Naive thymus-derived CD8-positive, alpha-beta T cell (primary cell): ENCODE results near the gene PRRT2. TPM values are rescaled to one million over a fixed set of nuclear protein-coding genes. Genes with fewer than 3 reads are reported as not detected.
A peak's percentile ranks its signal among the peaks of the same experiment; 100 is the strongest.

ENCODE experiments used
- ATAC-seq, 2 donors: fragments of 150-1000 bp; cut with Tn5 transposase in 1 of 2; sonication (Bioruptor Pico), chemical (Tn5 transposase) in 1 of 2; 1 replicate in 1 of 2; 2 replicates in 1 of 2; pipeline ENCODE4 v1.10.0; 2021; ENCODE audit warnings: mild to moderate bottlenecking in 2 of 2, moderate library complexity in 2 of 2
- POLR2A ChIA-PET: fragments of 350-600 bp; sonication (Branson Sonifier 250); formaldehyde crosslinking; loops from one replicate; lab custom pipeline; 2021; ENCODE audit warnings: antibody characterized with exemption; lab: Charles Lee
- DNase-seq, 10 donors: peaks; one replicate each; pipeline versions ENCODE4 v3.0.0 to v3.0.0-alpha.2; 2020 to 2022
- H3K27ac Mint-ChIP-seq, 10 donors: one replicate each; pipeline ENCODE4 v1.8.0; 2020 to 2022; ENCODE audit warnings: mild to moderate bottlenecking in 10 of 10, mixed read lengths in 10 of 10, moderate library complexity in 4 of 10, inconsistent platforms in 1 of 10
- H3K27me3 Mint-ChIP-seq, 5 donors: one replicate each; pipeline ENCODE4 v1.8.0; 2021 to 2022; ENCODE audit warnings: mixed read lengths in 5 of 5
- H3K36me3 Mint-ChIP-seq, 3 donors: one replicate each; pipeline ENCODE4 v1.8.0; 2020 to 2022; ENCODE audit warnings: mixed read lengths in 3 of 3, mild to moderate bottlenecking in 2 of 3, inconsistent platforms in 1 of 3
- H3K4me1 Mint-ChIP-seq, 4 donors: one replicate each; pipeline ENCODE4 v1.8.0; 2021 to 2022; ENCODE audit warnings: mixed read lengths in 4 of 4
- H3K4me3 Mint-ChIP-seq, 10 donors: one replicate each; pipeline ENCODE4 v1.8.0; 2020 to 2022; ENCODE audit warnings: mild to moderate bottlenecking in 10 of 10, mixed read lengths in 10 of 10, moderate library complexity in 6 of 10, inconsistent platforms in 1 of 10
- H3K9me3 Mint-ChIP-seq, 9 donors: one replicate each; pipeline ENCODE4 v1.8.0; 2020 to 2022; ENCODE audit warnings: mixed read lengths in 9 of 9, mild to moderate bottlenecking in 3 of 9, inconsistent platforms in 1 of 9, moderate library complexity in 1 of 9
- polyA plus RNA-seq, 3 donors: library from polyadenylated mRNA; unstranded; fragments of 300-500 nt; fragmentation: Illumina TruSeq; gene quantifications; one replicate each; pipeline ENCODE4 v1.2.3, GENCODE V29; 2021
- total RNA-seq, 8 experiments: library from RNA in 2 of 8; stranded (reverse) in 2 of 8; gene quantifications; one replicate each; pipeline ENCODE4 v1.2.3 and lab custom pipeline; 2021 to 2026

PRRT2 gene
- total and polyA plus RNA-seq, 5 experiments from 2014 or later: 0.14 to 1.6 (median 0.87) TPM; not detected in 1

GRCh38 chr16:29857133-29857760, 45.3 kb downstream of the PRRT2 start:
- Mint-ChIP-seq H3K4me1 (peaks cover 4 to 28% (median 18%) of the 10 kb centered on the region in 4 donors), H3K27ac (peak overlapping the region in 2 of 10 donors; percentile 25 to 56), H3K9me3 (no peaks in the 10 kb centered on the region), H3K4me3 (no peak overlapping the region), H3K27me3 (no peaks in the 10 kb centered on the region), H3K36me3 (peaks cover 0 to 33% (median 8%) of the 10 kb centered on the region in 3 donors)
- POLR2A ChIA-PET: interaction anchor here (0.9 kb wide), 2 partner anchors 33 to 49 kb away, joined by 3 read pairs; no protein-coding TSS in a partner anchor
- ATAC-seq (no peak), DNase-seq (no peak)

DNA sequence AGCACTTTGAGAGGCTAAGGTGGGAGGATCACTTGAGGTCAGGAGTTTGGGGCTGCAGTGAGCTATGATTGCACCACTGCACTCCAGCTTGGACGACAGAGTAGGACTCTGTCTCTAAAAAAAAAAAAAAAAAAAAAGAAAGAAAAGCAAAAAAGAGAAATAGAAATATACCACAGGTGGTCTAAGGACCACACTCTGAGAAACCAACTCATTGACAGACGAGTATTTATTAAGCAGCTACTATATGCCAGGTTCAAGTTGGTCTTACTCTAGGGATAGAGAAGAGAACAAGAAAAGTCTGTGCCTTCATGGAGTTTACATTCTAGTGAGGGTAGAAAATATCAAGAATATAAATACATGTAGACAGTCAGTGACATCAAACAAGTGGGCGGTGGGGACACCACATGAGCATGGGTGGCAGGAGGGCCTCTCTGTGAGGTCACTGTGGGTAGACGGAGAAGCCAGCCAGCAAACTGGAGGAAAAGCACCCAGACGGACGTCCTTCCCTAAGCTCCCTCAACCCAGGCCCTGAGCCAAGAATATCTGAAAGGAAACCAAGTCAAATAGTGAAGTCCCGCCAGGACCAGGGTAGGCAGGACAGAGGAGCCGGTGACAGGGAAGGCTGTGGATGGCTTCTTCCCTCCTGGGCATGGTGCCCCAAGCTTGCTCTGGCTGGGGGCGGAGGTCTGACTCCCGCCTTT, 46.3 kb downstream of the PRRT2 start:
- Mint-ChIP-seq H3K36me3 (peaks cover 0 to 33% (median 8%) of the 10 kb centered on the region in 3 donors), H3K9me3 (no peaks in the 10 kb centered on the region), H3K27me3 (no peaks in the 10 kb centered on the region), H3K27ac (peak overlapping the region in 3 of 10 donors; percentile 25 to 72 (median 34)), H3K4me1 (peaks cover 4 to 33% (median 26%) of the 10 kb centered on the region in 4 donors), H3K4me3 (peak overlapping the region in 2 of 10 donors; percentile 26 to 37)
- ATAC-seq: no peak
- POLR2A ChIA-PET: interaction anchor here (0.6 kb wide), 1 partner anchor 47 kb away, joined by 3 read pairs; no protein-coding TSS in a partner anchor
- DNase-seq: no peak

DNA sequence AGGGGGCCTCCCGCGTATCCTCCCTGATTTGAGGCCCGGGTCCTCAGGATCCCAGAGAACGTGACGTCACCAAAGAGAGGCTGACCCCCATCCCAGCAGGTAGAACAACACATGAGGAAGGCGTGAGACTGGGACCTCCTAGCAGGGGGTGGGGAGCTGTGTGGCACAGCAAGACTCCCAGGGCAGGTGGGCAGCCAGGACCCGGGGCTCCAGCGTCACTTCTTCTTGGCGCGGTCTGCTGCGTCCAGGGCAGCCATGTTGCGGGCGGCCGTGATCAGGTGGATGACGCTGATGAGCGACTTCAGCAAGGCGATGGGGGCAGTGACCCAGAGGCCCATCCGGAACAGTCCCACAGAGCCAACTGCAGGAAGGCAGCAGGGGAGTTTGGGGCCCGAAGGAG, 47.0 kb downstream of the PRRT2 start:
- POLR2A ChIA-PET: interaction anchor here (0.6 to 1.5 kb wide), 2 partner anchors 48 to 51 kb away, joined by 3 read pairs; no protein-coding TSS in a partner anchor
- Mint-ChIP-seq H3K36me3 (peaks cover 0 to 33% (median 8%) of the 10 kb centered on the region in 3 donors), H3K4me3 (peak overlapping the region in 1 of 10 donors; percentile 41)

GRCh38 chr16:29860218-29860617, 48.2 kb downstream of the PRRT2 start:
- peaks cover 7 to 38% (median 31%) of the 10 kb centered on the region in 4 donors for H3K4me1 Mint-ChIP-seq
- ATAC-seq (no peak), DNase-seq (no peak)
- H3K36me3 Mint-ChIP-seq: peaks cover 0 to 33% (median 8%) of the 10 kb centered on the region in 3 donors
- H3K27ac Mint-ChIP-seq: no peak overlapping the region
- no peaks in the 10 kb centered on the region for H3K9me3 Mint-ChIP-seq
- POLR2A ChIA-PET: interaction anchor here (0.6 to 1.5 kb wide), 3 partner anchors 37 to 65 kb away, joined by 3 to 5 read pairs (median 3); no protein-coding TSS in a partner anchor
- no peaks in the 10 kb centered on the region for H3K27me3 Mint-ChIP-seq
- H3K4me3 Mint-ChIP-seq: peak overlapping the region in 4 of 10 donors; percentile 26 to 93 (median 52)

More for the DNA sequence above, 47.0 kb downstream of the PRRT2 start:
- DNase-seq (no peak), ATAC-seq (no peak)
- H3K27ac Mint-ChIP-seq: peak overlapping the region in 2 of 10 donors; percentile 34 to 51
- H3K9me3 Mint-ChIP-seq: no peaks in the 10 kb centered on the region
- no peaks in the 10 kb centered on the region for H3K27me3 Mint-ChIP-seq
- peaks cover 7 to 36% (median 31%) of the 10 kb centered on the region in 4 donors for H3K4me1 Mint-ChIP-seq

DNA sequence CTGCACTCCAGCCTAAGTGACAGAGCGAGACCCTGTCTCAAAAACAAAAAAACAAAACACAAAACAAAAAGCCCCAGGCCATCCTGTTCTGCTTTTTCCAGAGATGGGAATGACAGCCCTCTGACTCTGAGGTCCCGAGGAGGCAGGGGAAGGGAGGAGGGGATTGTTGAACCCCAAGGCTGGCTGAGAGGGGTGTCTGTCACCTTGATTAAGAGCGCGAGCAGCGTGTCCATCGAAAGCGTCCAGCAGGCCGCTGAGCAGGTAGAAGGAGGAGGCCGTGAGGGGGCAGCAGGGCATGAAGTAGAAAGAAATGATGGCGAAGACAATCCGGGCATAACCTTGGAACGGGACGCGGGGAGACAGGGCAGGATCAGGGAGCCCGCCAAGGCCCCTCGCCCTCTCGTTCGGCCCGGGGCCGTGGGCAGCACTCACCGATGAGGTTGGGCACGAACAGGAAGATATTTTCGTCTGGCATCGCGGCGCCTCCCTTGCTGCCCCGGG, 50.4 kb downstream of the PRRT2 start:
- Mint-ChIP-seq H3K4me1 (peaks cover 7 to 38% (median 31%) of the 10 kb centered on the region in 4 donors), H3K27me3 (no peaks in the 10 kb centered on the region), H3K4me3 (peak overlapping the region; percentile 92 to 97 (median 95)), H3K27ac (peak overlapping the region; percentile 90 to 100 (median 96)), H3K9me3 (no peaks in the 10 kb centered on the region), H3K36me3 (peaks cover 0 to 30% (median 8%) of the 10 kb centered on the region in 3 donors)
- ATAC-seq: no peak
- DNase-seq: no peak
- POLR2A ChIA-PET: interaction anchor here (0.5 to 2.8 kb wide), 14 partner anchors 10 to 548 kb away, joined by 3 to 13 read pairs (median 4); partner anchors contain the start of genes HIRIP3, KCTD13, MVP and TAOK2

DNA sequence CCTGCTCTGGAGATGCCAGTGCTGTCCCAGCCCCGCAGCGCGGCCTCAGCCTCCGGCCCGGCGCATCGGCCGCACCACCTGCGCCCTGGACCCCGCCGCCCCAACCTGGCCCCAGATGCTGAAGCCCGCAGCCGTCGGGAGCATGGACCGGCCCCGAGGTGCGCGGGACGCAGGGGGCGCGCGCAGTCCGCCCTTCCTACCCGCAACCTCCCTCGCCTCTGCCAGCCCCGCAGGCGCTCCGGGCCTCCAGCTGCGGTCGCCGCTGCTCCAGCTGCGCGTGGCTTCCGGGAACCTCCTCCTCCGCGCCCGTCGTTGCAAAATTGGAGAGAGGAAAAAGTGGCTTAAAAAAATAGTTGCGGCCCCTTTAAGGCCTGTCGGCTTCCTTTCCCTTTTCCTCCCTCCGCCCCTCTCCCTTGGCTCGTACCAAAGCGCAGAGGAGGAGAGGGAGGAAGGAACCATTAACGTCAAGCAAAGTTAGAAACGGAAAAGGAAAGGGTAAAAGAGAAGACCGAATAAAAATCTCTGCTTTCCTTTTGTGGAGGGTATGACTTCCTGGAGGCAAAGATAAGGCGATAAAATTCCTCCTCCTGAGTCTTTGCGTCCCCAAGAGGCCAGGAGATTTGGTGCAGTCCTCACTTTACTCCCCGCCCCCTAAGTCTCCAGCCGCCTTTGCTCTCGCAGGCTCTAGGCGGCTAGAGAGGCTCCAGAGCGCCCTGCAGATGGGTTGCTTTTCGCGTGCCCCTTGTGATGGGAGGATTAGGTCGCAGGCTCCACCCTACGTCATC, 51.1 kb downstream of the PRRT2 start, which contains the start of gene CDIPT:
Gene CDIPT, minus strand, starts transcription at position 343 of the 785 bp plus-strand sequence. CDS start 369 bp downstream, outside the sequence.
- peak within 1 kb of the TSS; percentile 97 to 100 (median 99) for H3K27ac Mint-ChIP-seq
- H3K4me1 Mint-ChIP-seq: peaks cover 7 to 38% (median 31%) of the 10 kb centered on the region in 4 donors
- no peaks in the 10 kb centered on the region for H3K27me3 Mint-ChIP-seq
- H3K4me3 Mint-ChIP-seq: peak within 1 kb of the TSS; percentile 92 to 97 (median 95)
- H3K36me3 Mint-ChIP-seq: peaks cover 0 to 28% (median 8%) of the 10 kb centered on the region in 3 donors
- no peaks in the 10 kb centered on the region for H3K9me3 Mint-ChIP-seq
- peak; percentile 79 to 97 (median 93) for DNase-seq
- peak; percentile 96 to 99 for ATAC-seq
- POLR2A ChIA-PET: interaction anchor here (0.5 to 2.8 kb wide), 19 partner anchors 9 to 547 kb away, joined by 3 to 13 read pairs (median 5); partner anchors contain the start of genes HIRIP3, KCTD13, KIF22 and MVP

GRCh38 chr16:29863669-29863984, 51.6 kb downstream of the PRRT2 start:
- Mint-ChIP-seq H3K36me3 (peaks cover 0 to 23% (median 6%) of the 10 kb centered on the region in 3 donors), H3K4me3 (peak overlapping the region; percentile 84 to 97 (median 95)), H3K9me3 (no peaks in the 10 kb centered on the region), H3K27ac (peak overlapping the region; percentile 97 to 100 (median 99)), H3K27me3 (no peaks in the 10 kb centered on the region), H3K4me1 (peaks cover 7 to 36% (median 31%) of the 10 kb centered on the region in 4 donors)
- no peak for ATAC-seq
- POLR2A ChIA-PET: interaction anchor here (0.5 to 2.8 kb wide), 18 partner anchors 9 to 164 kb away, joined by 3 to 13 read pairs (median 5); partner anchors contain the start of genes HIRIP3, KCTD13, KIF22 and MVP
- no peak for DNase-seq

DNA sequence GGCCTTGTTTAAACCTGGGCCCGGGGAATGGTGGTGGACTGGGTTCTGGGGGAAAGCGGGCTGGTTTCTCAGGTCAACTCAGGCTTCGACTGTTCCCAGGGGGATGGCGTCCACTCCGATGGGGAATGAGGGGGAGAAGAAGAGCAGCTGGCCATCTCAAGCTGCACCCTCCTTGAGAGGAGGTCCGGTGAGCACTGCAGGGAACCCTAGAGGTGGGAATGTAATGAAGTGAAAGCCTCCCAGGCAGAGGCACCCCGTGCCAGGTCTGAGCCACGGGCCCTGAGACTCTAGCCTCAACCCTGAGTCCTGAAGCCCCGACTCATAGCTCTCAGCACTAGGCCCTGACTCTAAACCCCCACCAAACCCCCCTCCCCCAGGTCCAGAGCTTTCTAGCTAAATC, 52.2 kb downstream of the PRRT2 start:
- H3K27ac Mint-ChIP-seq: peak overlapping the region in 3 of 10 donors; percentile 29 to 85 (median 73)

More for the DNA sequence above, 52.2 kb downstream of the PRRT2 start:
- Mint-ChIP-seq H3K4me3 (no peak overlapping the region), H3K4me1 (peaks cover 7 to 36% (median 31%) of the 10 kb centered on the region in 4 donors), H3K9me3 (no peaks in the 10 kb centered on the region), H3K27me3 (no peaks in the 10 kb centered on the region), H3K36me3 (peaks cover 0 to 17% (median 3%) of the 10 kb centered on the region in 3 donors)
- POLR2A ChIA-PET: interaction anchor here (0.5 to 2.8 kb wide), 9 partner anchors 13 to 265 kb away, joined by 3 to 13 read pairs (median 4); partner anchors contain the start of gene PAGR1
- ATAC-seq: no peak
- DNase-seq: no peak

Other genes with a start within 250 kb of the PRRT2 start
- 10 to 100 TPM; 91.8 to 98.4 TPM for gene SPN, start 148.9 kb upstream of the PRRT2 start, total RNA-seq
- gene SPN, start 148.9 kb upstream of the PRRT2 start, polyA plus RNA-seq: 100 to 1,000 TPM in 2 of 3 donors, 10 to 100 TPM in 1; 92.9 to 124 (median 100) TPM
- under 1 TPM; 0.49 to 0.55 TPM for gene QPRT, start 133.0 kb upstream of the PRRT2 start, total RNA-seq
- under 1 TPM; 0.15 to 0.53 (median 0.48) TPM for gene QPRT, start 133.0 kb upstream of the PRRT2 start, polyA plus RNA-seq
- 100 to 1,000 TPM; 108 to 110 TPM for gene C16orf54, start 66.2 kb upstream of the PRRT2 start, total RNA-seq
- gene C16orf54, start 66.2 kb upstream of the PRRT2 start, polyA plus RNA-seq: 10 to 100 TPM; 20.7 to 32.7 (median 29.2) TPM
- gene ZG16, start 33.9 kb upstream of the PRRT2 start, total RNA-seq: not detected
- not detected for gene ZG16, start 33.9 kb upstream of the PRRT2 start, polyA plus RNA-seq
- gene KIF22, start 21.4 kb upstream of the PRRT2 start, total RNA-seq: 10 to 100 TPM; 79.6 to 84.6 TPM
- 10 to 100 TPM; 36.9 to 45.4 (median 39.6) TPM for gene KIF22, start 21.4 kb upstream of the PRRT2 start, polyA plus RNA-seq
- gene MAZ, start 5.7 kb upstream of the PRRT2 start, total RNA-seq: 100 to 1,000 TPM; 278 to 282 TPM
- gene MAZ, start 5.7 kb upstream of the PRRT2 start, polyA plus RNA-seq: 10 to 100 TPM; 50.3 to 74.6 (median 58.8) TPM
- gene PAGR1, start 4.0 kb downstream of the PRRT2 start, total RNA-seq: 10 to 100 TPM; 31.3 to 35.9 TPM
- 10 to 100 TPM; 51.4 to 57.5 (median 55.5) TPM for gene PAGR1, start 4.0 kb downstream of the PRRT2 start, polyA plus RNA-seq
- 100 to 1,000 TPM; 123 to 132 TPM for gene MVP, start 8.3 kb downstream of the PRRT2 start, total RNA-seq
- 100 to 1,000 TPM; 120 to 160 (median 134) TPM for gene MVP, start 8.3 kb downstream of the PRRT2 start, polyA plus RNA-seq
- gene CDIPT, start 51.0 kb downstream of the PRRT2 start, total RNA-seq: 10 to 100 TPM; 73.7 to 74.5 TPM
- gene CDIPT, start 51.0 kb downstream of the PRRT2 start, polyA plus RNA-seq: 10 to 100 TPM; 79.6 to 95.7 (median 91.3) TPM
- gene SEZ6L2, start 87.4 kb downstream of the PRRT2 start, total RNA-seq: under 1 TPM in 1 of 2 experiments, not detected in 1; 0.21 TPM
- not detected for gene SEZ6L2, start 87.4 kb downstream of the PRRT2 start, polyA plus RNA-seq
- gene ASPHD1, start 88.3 kb downstream of the PRRT2 start, total RNA-seq: not detected
- gene ASPHD1, start 88.3 kb downstream of the PRRT2 start, polyA plus RNA-seq: not detected
- 10 to 100 TPM; 65.4 to 75.9 TPM for gene KCTD13, start 114.0 kb downstream of the PRRT2 start, total RNA-seq
- 1 to 10 TPM; 5.4 to 10.0 (median 8.4) TPM for gene KCTD13, start 114.0 kb downstream of the PRRT2 start, polyA plus RNA-seq
- 10 to 100 TPM; 63.1 to 74.0 TPM for gene TMEM219, start 149.9 kb downstream of the PRRT2 start, total RNA-seq
- gene TMEM219, start 149.9 kb downstream of the PRRT2 start, polyA plus RNA-seq: 100 to 1,000 TPM; 157 to 179 (median 174) TPM
- 10 to 100 TPM; 40.8 to 42.6 TPM for gene TAOK2, start 161.7 kb downstream of the PRRT2 start, total RNA-seq
- gene TAOK2, start 161.7 kb downstream of the PRRT2 start, polyA plus RNA-seq: 1 to 10 TPM; 2.6 to 6.6 (median 2.8) TPM
- 10 to 100 TPM; 15.3 to 16.6 TPM for gene HIRIP3, start 183.4 kb downstream of the PRRT2 start, total RNA-seq
- 10 to 100 TPM; 10.6 to 30.1 (median 18.7) TPM for gene HIRIP3, start 183.4 kb downstream of the PRRT2 start, polyA plus RNA-seq
- 100 to 1,000 TPM; 107 to 115 TPM for gene INO80E, start 184.0 kb downstream of the PRRT2 start, total RNA-seq
- 1 to 10 TPM; 6.5 to 8.9 (median 7.6) TPM for gene INO80E, start 184.0 kb downstream of the PRRT2 start, polyA plus RNA-seq
- gene DOC2A, start 198.8 kb downstream of the PRRT2 start, total RNA-seq: not detected
- gene DOC2A, start 198.8 kb downstream of the PRRT2 start, polyA plus RNA-seq: not detected
- not detected for gene C16orf92, start 211.0 kb downstream of the PRRT2 start, total RNA-seq
- gene C16orf92, start 211.0 kb downstream of the PRRT2 start, polyA plus RNA-seq: not detected
- not detected for gene TLCD3B, start 219.1 kb downstream of the PRRT2 start, total RNA-seq
- gene TLCD3B, start 219.1 kb downstream of the PRRT2 start, polyA plus RNA-seq: not detected